Lung (tissue), 12 donors: ENCODE data around the gene KCNN2. TPM values are rescaled to one million over a fixed set of nuclear protein-coding genes. Genes with fewer than 3 reads are reported as not detected.

Experiments
- ATAC-seq: fragments of 200-7000 bp; cut with Tn5 transposase; one replicate; pipeline ENCODE4 v1.9.1; 2020; ENCODE audit warnings: moderate number of reproducible peaks; ENCODE audit not compliant: insufficient read depth, low FRiP score
- DNase-seq, 3 donors: peaks; one replicate each; pipeline ENCODE4 v3.0.0-alpha.2; 2013 to 2017
- H3K27ac ChIP-seq, 2 donors: one replicate each; pipeline ENCODE4 v1.5.1; 2013; ENCODE audit warnings: mild to moderate bottlenecking in 2 of 2, moderate library complexity in 2 of 2, control low read depth in 1 of 2, inconsistent platforms in 1 of 2, low read depth in 1 of 2, low read length in 1 of 2
- H3K27me3 ChIP-seq, 3 donors: one replicate each; pipeline ENCODE4 v1.5.1; 2013; ENCODE audit warnings: low read length in 2 of 3; ENCODE audit not compliant: control insufficient read depth in 3 of 3, insufficient read depth in 3 of 3
- H3K36me3 ChIP-seq, 4 donors: one replicate each; pipeline ENCODE4 v1.5.1; 2013; ENCODE audit warnings: low read length in 4 of 4, mild to moderate bottlenecking in 1 of 4, moderate library complexity in 1 of 4; ENCODE audit not compliant: control insufficient read depth in 4 of 4, insufficient read depth in 4 of 4
- H3K4me1 ChIP-seq, 5 donors: one replicate each; pipeline ENCODE4 v1.5.1; 2013; ENCODE audit warnings: low read length in 5 of 5, mild to moderate bottlenecking in 2 of 5, moderate library complexity in 1 of 5; ENCODE audit not compliant: control insufficient read depth in 5 of 5, insufficient read depth in 5 of 5
- H3K4me3 ChIP-seq: one replicate; pipeline ENCODE4 v1.5.1; 2013; ENCODE audit warnings: mild to moderate bottlenecking, control low read depth, moderate library complexity
- H3K9ac ChIP-seq, 2 donors: one replicate each; pipeline ENCODE4 v1.5.1; 2013; ENCODE audit warnings: low read length in 2 of 2, control low read depth in 1 of 2; ENCODE audit not compliant: insufficient read depth in 1 of 2
- H3K9me3 ChIP-seq, 4 donors: one replicate each; pipeline ENCODE4 v1.5.1; 2013; ENCODE audit warnings: low read length in 3 of 4, mild to moderate bottlenecking in 1 of 4, moderate library complexity in 1 of 4; ENCODE audit not compliant: control insufficient read depth in 4 of 4, insufficient read depth in 3 of 4
- WGBS, 2 donors: extraction: QIAGEN DNeasy Blood & Tissue Kit; methylation state at CpG; one replicate each; pipeline ENCODE4 v1.1.7; 2013; 5-methylcytosine and 5-hydroxymethylcytosine counted together
- polyA plus RNA-seq, 2 donors: library from polyadenylated mRNA; stranded (reverse); fragments of 200-250 nt; gene quantifications; one replicate each; pipeline ENCODE4 v1.2.1, GENCODE V29; 2013
- total RNA-seq, 2 donors: library from RNA; depleted of rRNA in 1 of 2; stranded (reverse); fragments of >200 nt in 1 of 2; gene quantifications; one replicate each; pipeline ENCODE4 v1.2.1, GENCODE V29; 2014 to 2021
- TF ChIP-seq, protein P1 (sequence below): IDR thresholded peaks from 2 replicates; pipeline ENCODE4 v1.5.1; 2012; ENCODE audit warnings: mild to moderate bottlenecking; ENCODE audit errors: control extremely low read depth, extremely low read depth
- donor health status: control.
- donor health status: control.
- donor health status: Bipolar disorder and iron deficiency.
- donor health status: healthy.
- donor health status: DM: yes; HTN: yes; CAD: no.

KCNN2 gene
- total and polyA plus RNA-seq, 4 donors: 0.74 to 4.9 (median 2.4) TPM

DNA sequence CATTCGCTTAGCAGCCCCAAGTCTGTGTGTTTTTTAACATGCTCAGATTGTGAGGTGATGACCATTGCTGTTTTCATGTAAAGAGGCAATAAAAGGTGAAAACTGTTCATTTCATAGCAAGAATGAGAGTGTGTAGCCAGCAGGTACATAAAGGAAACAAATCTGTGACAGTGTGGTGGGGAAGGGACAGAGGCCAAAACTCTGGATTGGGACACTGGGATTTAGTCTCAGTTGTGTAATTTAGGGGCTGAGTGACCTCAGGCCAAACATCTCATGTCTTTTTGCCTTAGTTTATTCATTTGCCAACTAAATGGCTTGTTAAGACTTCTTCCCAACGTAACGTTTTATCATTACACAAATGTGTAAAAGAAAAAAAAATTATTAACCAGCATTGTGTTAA lies 47.0 kb downstream of the KCNN2 start:
- 88 to 91% methylated on average over 3 of the region's 3 CpGs for WGBS, 2 donors
- no peaks in the 10 kb centered on the region for H3K27me3 ChIP-seq
- H3K9me3 ChIP-seq: no peaks in the 10 kb centered on the region
- no peaks in the 10 kb centered on the region for H3K4me1 ChIP-seq
- no peaks in the 10 kb centered on the region for H3K36me3 ChIP-seq
- H3K27ac ChIP-seq: no peak overlapping the region
- TF ChIP-seq, protein P1, sequence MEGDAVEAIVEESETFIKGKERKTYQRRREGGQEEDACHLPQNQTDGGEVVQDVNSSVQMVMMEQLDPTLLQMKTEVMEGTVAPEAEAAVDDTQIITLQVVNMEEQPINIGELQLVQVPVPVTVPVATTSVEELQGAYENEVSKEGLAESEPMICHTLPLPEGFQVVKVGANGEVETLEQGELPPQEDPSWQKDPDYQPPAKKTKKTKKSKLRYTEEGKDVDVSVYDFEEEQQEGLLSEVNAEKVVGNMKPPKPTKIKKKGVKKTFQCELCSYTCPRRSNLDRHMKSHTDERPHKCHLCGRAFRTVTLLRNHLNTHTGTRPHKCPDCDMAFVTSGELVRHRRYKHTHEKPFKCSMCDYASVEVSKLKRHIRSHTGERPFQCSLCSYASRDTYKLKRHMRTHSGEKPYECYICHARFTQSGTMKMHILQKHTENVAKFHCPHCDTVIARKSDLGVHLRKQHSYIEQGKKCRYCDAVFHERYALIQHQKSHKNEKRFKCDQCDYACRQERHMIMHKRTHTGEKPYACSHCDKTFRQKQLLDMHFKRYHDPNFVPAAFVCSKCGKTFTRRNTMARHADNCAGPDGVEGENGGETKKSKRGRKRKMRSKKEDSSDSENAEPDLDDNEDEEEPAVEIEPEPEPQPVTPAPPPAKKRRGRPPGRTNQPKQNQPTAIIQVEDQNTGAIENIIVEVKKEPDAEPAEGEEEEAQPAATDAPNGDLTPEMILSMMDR: no peak
- DNase-seq (no peak), ATAC-seq (no peak)
- H3K4me3 ChIP-seq: no peak overlapping the region
- no peak overlapping the region for H3K9ac ChIP-seq

DNA sequence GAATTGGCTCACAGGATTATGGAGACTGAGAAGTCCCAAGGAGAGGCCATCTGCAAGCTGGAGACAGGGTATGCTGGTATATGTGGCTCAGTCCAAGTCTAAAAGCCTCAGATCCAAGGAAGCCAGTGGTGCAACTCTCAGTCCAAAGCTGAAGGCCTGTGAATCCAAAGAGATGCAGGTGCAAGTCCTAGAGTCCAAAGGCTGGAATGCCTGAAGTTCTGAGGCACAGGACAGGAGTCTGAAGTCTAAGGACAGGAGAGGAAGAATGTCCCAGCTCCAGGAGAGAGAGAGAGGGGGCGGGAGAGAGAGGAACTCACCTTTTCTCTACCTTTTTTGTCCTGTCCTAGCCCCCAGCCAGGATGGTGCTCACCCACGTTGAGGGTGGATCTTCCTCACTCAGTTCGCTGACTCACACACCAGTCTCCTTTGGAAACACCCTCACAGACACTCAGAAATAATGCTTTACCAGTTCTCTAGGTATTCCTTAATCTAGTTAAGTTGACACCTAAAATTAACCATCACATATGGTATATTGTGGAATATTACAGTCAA lies 49.6 kb downstream of the KCNN2 start:
- Histone ChIP-seq H3K27me3 (no peaks in the 10 kb centered on the region), H3K36me3 (no peaks in the 10 kb centered on the region), H3K9me3 (no peaks in the 10 kb centered on the region), H3K27ac (no peak overlapping the region), H3K9ac (no peak overlapping the region), H3K4me3 (no peak overlapping the region), H3K4me1 (no peaks in the 10 kb centered on the region)
- WGBS, 2 donors: 76 to 85% methylated on average over 3 of the region's 3 CpGs
- TF ChIP-seq, protein P1: no peak
- DNase-seq (no peak), ATAC-seq (no peak)

DNA sequence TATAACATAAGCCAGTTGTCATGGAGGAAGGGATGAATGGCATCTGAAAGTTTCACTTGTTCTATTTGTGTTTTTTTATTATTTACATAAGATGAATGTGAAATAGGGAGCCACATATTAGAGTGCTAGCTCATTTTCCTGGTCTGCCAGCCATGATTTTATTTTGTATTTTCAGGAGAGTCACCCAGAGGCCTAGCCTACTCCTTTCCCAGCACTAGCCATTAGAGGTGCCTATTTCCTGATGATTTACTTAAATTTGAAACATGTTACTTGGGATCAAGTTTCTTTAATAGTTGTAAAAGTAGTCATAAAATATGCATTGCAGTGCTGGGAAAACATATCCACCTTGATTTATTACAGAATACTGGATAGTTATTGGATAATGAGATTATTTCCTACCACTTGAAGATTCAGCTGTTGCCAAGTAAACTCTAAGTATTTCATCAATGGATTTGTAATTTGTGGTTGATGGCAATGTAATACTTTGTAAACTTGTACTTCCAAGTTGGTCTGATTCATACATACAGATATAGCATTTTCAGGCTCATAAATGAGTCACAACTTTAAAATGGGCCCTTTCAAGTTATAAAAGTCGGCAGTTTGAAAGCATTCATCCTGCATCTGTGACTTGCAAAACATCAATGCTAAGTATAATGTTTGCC lies 50.8 kb downstream of the KCNN2 start:
- Histone ChIP-seq H3K27me3 (no peaks in the 10 kb centered on the region), H3K36me3 (no peaks in the 10 kb centered on the region), H3K4me3 (no peak overlapping the region), H3K9ac (no peak overlapping the region), H3K4me1 (no peaks in the 10 kb centered on the region), H3K9me3 (no peaks in the 10 kb centered on the region), H3K27ac (no peak overlapping the region)
- DNase-seq (no peak), ATAC-seq (no peak)
- TF ChIP-seq, protein P1: no peak
- WGBS, 2 donors: 78 to 85% methylated on average over 1 of the region's 1 CpG
